K562 (cell line): ENCODE results near the gene ADGRF5. TPM values are rescaled to one million over a fixed set of nuclear protein-coding genes. Genes with fewer than 3 reads are reported as not detected.
A peak's percentile ranks its signal among the peaks of the same experiment; 100 is the strongest.

ENCODE experiments used
- ATAC-seq: fragments of 200-7000 bp; cut with Tn5 transposase; 3 replicates; pipeline ENCODE4 v1.9.1; 2020; ENCODE audit warnings: moderate library complexity
- Bru-seq: library from RNA; stranded (reverse); fragments of 400-500 nt; gene quantifications from one replicate; lab custom pipeline; 2021; lab: Mats Ljungman, UMichigan
- BruChase-seq, 2 experiments: library from RNA; stranded (reverse); fragments of 400-500 nt; gene quantifications; one replicate each; lab custom pipeline; 2021; lab: Mats Ljungman, UMichigan
- BruUV-seq: library from RNA; stranded (reverse); fragments of 400-500 nt; replicated peaks from 2 replicates; lab custom pipeline; 2021; lab: Mats Ljungman, UMichigan
- CTCF ChIA-PET: fragments of 300-600 bp; formaldehyde crosslinking; extraction: SDS; loops from one replicate; lab custom pipeline; 2021; ENCODE audit warnings: low intra/inter-chr PET ratio; lab: Yijun Ruan, JAX
- POLR2A ChIA-PET: fragments of 300-600, 350-650 bp; sonication (Branson Sonifier 250); formaldehyde crosslinking; extraction: SDS; loops from one replicate; lab custom pipeline; 2021; ENCODE audit warnings: antibody characterized with exemption, inconsistent platforms; lab: Yijun Ruan, JAX
- DNase-seq, 4 experiments: peaks; one replicate each; pipeline versions ENCODE4 v3.0.0 to v3.0.0-alpha.2; 2011 to 2018; ENCODE audit warnings: low spot score in 3 of 4, mixed read lengths in 3 of 4; ENCODE audit errors: extremely low read depth in 1 of 4
- FAIRE-seq: peaks from 2 replicates; lab custom pipeline; 2011; peaks lifted over from hg19 to GRCh38; lab: Jason Lieb, UNC
- H2AFZ ChIP-seq: 2 replicates; pipeline ENCODE4 v1.6.0; 2011; ENCODE audit warnings: low read depth, low read length, control low read depth, inconsistent platforms
- H3K27ac ChIP-seq: fragments of 200-600 bp; 3 replicates; pipeline ENCODE4 v1.8.0; 2011; ENCODE audit warnings: low read depth, mild to moderate bottlenecking, control low read depth, inconsistent platforms, low read length, moderate library complexity, mixed read lengths; ENCODE audit errors: extremely low read depth
- H3K27me3 ChIP-seq, 2 experiments: fragments of 300-600 bp in 1 of 2; 2 replicates in 1 of 2; 3 replicates in 1 of 2; pipeline versions ENCODE4 v1.6.0 to v1.8.0; 2011; ENCODE audit warnings: inconsistent platforms in 2 of 2, low read length in 2 of 2, mild to moderate bottlenecking in 1 of 2, mixed read lengths in 1 of 2, moderate library complexity in 1 of 2; ENCODE audit not compliant: control insufficient read depth in 2 of 2, insufficient read depth in 2 of 2
- H3K36me3 ChIP-seq: fragments of 300-600 bp; 3 replicates; pipeline ENCODE4 v1.8.0; 2011; ENCODE audit warnings: mild to moderate bottlenecking, low read length, inconsistent platforms; ENCODE audit not compliant: control insufficient read depth, insufficient read depth
- H3K4me1 ChIP-seq, 2 experiments: fragments of 200-600 bp in 1 of 2; replicated peaks in 1 of 2; 2 replicates in 1 of 2; 3 replicates in 1 of 2; pipeline versions ENCODE4 v1.5.1 to v1.8.0; 2011; ENCODE audit warnings: inconsistent platforms in 2 of 2, low read length in 2 of 2, mild to moderate bottlenecking in 1 of 2, mixed read lengths in 1 of 2, moderate library complexity in 1 of 2; ENCODE audit not compliant: control insufficient read depth in 2 of 2, insufficient read depth in 2 of 2
- H3K4me2 ChIP-seq: 2 replicates; pipeline ENCODE4 v1.6.1; 2011; ENCODE audit warnings: low read length, control low read depth, inconsistent platforms, mixed read lengths; ENCODE audit not compliant: insufficient read depth
- H3K4me3 ChIP-seq: fragments of 200-600 bp; sonication (generic), shearing (Covaris generic); 2 replicates; pipeline ENCODE4 v1.5.1; 2016; ENCODE audit warnings: control low read depth, inconsistent platforms
- H3K79me2 ChIP-seq: fragments of 200-600 bp; 3 replicates; pipeline ENCODE4 v1.8.0; 2011; ENCODE audit warnings: low read length, inconsistent platforms; ENCODE audit not compliant: control insufficient read depth, insufficient read depth
- H3K9ac ChIP-seq, 2 experiments: 2 replicates each; pipeline versions ENCODE4 v1.6.0 to v1.6.1; 2011; ENCODE audit warnings: low read depth in 2 of 2, low read length in 2 of 2, control low read depth in 1 of 2, inconsistent platforms in 1 of 2, mild to moderate bottlenecking in 1 of 2, mixed read lengths in 1 of 2; ENCODE audit not compliant: insufficient read depth in 1 of 2
- H3K9me1 ChIP-seq: one replicate; pipeline ENCODE4 v1.6.0; 2011; ENCODE audit warnings: inconsistent platforms, mild to moderate bottlenecking, low read length, moderate library complexity; ENCODE audit not compliant: control insufficient read depth, insufficient read depth
- H3K9me3 ChIP-seq: replicated peaks from 2 replicates; pipeline ENCODE4 v1.5.1; 2011; ENCODE audit warnings: low read depth, low read length, inconsistent platforms; ENCODE audit not compliant: control insufficient read depth, insufficient read depth
- H4K20me1 ChIP-seq: replicated peaks from 2 replicates; pipeline ENCODE4 v1.6.1; 2011; ENCODE audit warnings: low read length, inconsistent platforms, mixed read lengths; ENCODE audit not compliant: control insufficient read depth, insufficient read depth
- ZNF175 ChIP-seq: fragments of 200-800 bp; sonication (Bioruptor generic); IDR thresholded peaks from 2 replicates; pipeline ENCODE4 v1.6.1; 2016; ENCODE audit warnings: low read depth, mild to moderate bottlenecking, missing genetic modification characterization, missing compliant biosample characterization
- WGBS: fragments of 100-300 bp; shearing (Covaris generic); methylation state at CpG from one replicate; pipeline ENCODE4 v1.1.6; 2016; ENCODE audit warnings: low coverage, mixed read lengths; ENCODE audit not compliant: insufficient coverage; ENCODE audit errors: missing lambda C conversion rate; 5-methylcytosine and 5-hydroxymethylcytosine counted together
- in situ Hi-C: fragments of 300-500 bp; cut with MboI; formaldehyde crosslinking; loops from 4 replicates; pipeline ENCODE4 v1.15.0; 2018; ENCODE audit warnings: inconsistent platforms, mixed read lengths
- intact Hi-C: fragments of 100-400 bp; cut with micrococcal nuclease; formaldehyde crosslinking; loops from 2 replicates; pipeline ENCODE4 v1.14.2; 2022
- long read RNA-seq, 3 experiments: library from polyadenylated mRNA in 2 of 3; library from RNA in 1 of 3; unstranded in 2 of 3; stranded (forward) in 1 of 3; transcript quantifications; one replicate each; pipeline ENCODE4 v2.0.0, GENCODE V29; 2019 to 2022
- polyA minus RNA-seq, 3 experiments: library from RNA; depleted of rRNA, polyadenylated mRNA; stranded (reverse); fragments of >200 nt; gene quantifications; 2 replicates each; pipeline ENCODE4 v1.2.3, GENCODE V29; 2011
- polyA plus RNA-seq, 8 experiments: library from polyadenylated mRNA; depleted of rRNA in 4 of 8; stranded (reverse) in 5 of 8; unstranded in 3 of 8; fragments of >200 nt; fragmentation: Nextera tagmentation in 2 of 8; fragmentation: Illumina TruSeq in 1 of 8; extraction: Ambion mirVana in 2 of 8; extraction: Trizol in 1 of 8; gene quantifications; 2 replicates each; pipeline versions ENCODE4 v1.2.1 to v1.2.3, GENCODE V29; 2011 to 2014; ENCODE audit warnings: inconsistent platforms in 1 of 8, missing spikeins in 1 of 8
- total RNA-seq, 7 experiments: library from RNA; depleted of rRNA in 6 of 7; stranded (reverse); fragments of >200 nt in 6 of 7; fragmentation: Illumina TruSeq in 2 of 7; extraction: Trizol in 2 of 7; gene quantifications; 2 replicates each; pipeline versions ENCODE4 v1.2.1 to v1.2.3, GENCODE V29; 2011 to 2021; ENCODE audit warnings: low replicate concordance in 1 of 7
- TF ChIP-seq, protein P1 (sequence below), 2 experiments: fragments of 450-650 bp; IDR thresholded peaks; 2 replicates each; pipeline ENCODE4 v1.6.1; 2016

Gene ADGRF5, protein sequence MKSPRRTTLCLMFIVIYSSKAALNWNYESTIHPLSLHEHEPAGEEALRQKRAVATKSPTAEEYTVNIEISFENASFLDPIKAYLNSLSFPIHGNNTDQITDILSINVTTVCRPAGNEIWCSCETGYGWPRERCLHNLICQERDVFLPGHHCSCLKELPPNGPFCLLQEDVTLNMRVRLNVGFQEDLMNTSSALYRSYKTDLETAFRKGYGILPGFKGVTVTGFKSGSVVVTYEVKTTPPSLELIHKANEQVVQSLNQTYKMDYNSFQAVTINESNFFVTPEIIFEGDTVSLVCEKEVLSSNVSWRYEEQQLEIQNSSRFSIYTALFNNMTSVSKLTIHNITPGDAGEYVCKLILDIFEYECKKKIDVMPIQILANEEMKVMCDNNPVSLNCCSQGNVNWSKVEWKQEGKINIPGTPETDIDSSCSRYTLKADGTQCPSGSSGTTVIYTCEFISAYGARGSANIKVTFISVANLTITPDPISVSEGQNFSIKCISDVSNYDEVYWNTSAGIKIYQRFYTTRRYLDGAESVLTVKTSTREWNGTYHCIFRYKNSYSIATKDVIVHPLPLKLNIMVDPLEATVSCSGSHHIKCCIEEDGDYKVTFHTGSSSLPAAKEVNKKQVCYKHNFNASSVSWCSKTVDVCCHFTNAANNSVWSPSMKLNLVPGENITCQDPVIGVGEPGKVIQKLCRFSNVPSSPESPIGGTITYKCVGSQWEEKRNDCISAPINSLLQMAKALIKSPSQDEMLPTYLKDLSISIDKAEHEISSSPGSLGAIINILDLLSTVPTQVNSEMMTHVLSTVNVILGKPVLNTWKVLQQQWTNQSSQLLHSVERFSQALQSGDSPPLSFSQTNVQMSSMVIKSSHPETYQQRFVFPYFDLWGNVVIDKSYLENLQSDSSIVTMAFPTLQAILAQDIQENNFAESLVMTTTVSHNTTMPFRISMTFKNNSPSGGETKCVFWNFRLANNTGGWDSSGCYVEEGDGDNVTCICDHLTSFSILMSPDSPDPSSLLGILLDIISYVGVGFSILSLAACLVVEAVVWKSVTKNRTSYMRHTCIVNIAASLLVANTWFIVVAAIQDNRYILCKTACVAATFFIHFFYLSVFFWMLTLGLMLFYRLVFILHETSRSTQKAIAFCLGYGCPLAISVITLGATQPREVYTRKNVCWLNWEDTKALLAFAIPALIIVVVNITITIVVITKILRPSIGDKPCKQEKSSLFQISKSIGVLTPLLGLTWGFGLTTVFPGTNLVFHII (N-terminal part only)
- not detected in 2 replicates for total RNA-seq (2011; cell fraction: chromatin; rRNA removed; ENCODE audit: low replicate concordance)
- not detected in 2 replicates for total RNA-seq (2011; cell fraction: nucleolus; rRNA removed)
- total RNA-seq (2011; cell fraction: nucleoplasm; rRNA removed): not detected in 2 replicates
- total RNA-seq (2014; rRNA removed) (not detected in 2 replicates), total RNA-seq (2014; rRNA removed; fragmentation: Illumina TruSeq; extraction: Trizol) (not detected in 2 replicates), total RNA-seq (2015; rRNA removed; fragmentation: Illumina TruSeq; extraction: Trizol) (not detected in 2 replicates), total RNA-seq (2021) (0.07 and 0.22 TPM in 2 replicates), polyA plus RNA-seq (2011; rRNA removed) (not detected in 2 replicates), polyA plus RNA-seq (2014; fragmentation: Illumina TruSeq; extraction: Trizol) (not detected in 2 replicates), polyA plus RNA-seq (2014; fragmentation: Nextera tagmentation; extraction: Ambion mirVana) (not detected), polyA plus RNA-seq (2014; rRNA removed) (not detected in 2 replicates), polyA minus RNA-seq (2011; rRNA and poly(A)+ RNA removed) (not detected in 2 replicates), Bru-seq, nascent RNA (not detected), BruChase-seq, experiment 1, labeled RNA remaining after a 2-hour chase (percentile 1 among the genes with signal in this experiment), BruChase-seq, experiment 2, labeled RNA remaining after a 6-hour chase (not detected)
- polyA plus RNA-seq (2011; cell fraction: cytosol; rRNA removed): not detected in 2 replicates
- polyA plus RNA-seq (2011; cell fraction: nucleus; rRNA removed): not detected in 2 replicates
- not detected in 2 replicates for polyA plus RNA-seq (2012)
- not detected in 2 replicates for polyA minus RNA-seq (2011; cell fraction: cytosol; rRNA and poly(A)+ RNA removed)
- not detected in 2 replicates for polyA minus RNA-seq (2011; cell fraction: nucleus; rRNA and poly(A)+ RNA removed)
- long read RNA-seq, experiment 1: 0 reads
- long read RNA-seq, experiment 2: 0 reads
- long read RNA-seq, experiment 3: 0 reads

DNA sequence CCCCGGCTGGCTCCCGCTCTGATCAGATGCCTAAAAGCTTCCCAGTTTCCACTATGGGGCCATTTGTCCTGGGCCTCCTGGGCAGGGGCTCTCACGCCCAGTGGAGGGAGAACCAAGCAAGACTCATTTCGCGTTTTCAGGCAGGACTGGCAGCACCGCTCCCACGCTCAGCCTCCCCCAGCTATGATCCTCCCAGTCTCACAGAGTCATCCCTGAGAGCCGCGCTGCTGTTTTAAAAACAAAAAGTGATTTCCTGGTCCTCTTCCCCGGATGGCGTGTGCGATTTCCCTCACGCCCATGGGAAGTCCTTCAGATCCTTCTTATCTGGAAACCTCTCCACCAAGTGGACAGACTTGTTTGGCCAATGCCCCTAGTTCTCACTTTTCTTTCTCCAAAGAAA is at the start of gene ADGRF5:
Gene ADGRF5, minus strand, starts transcription at position 208 of the 400 bp plus-strand sequence. CDS start 15,176 bp downstream, outside the sequence.
- no peaks in the 10 kb centered on the region for H3K9me3 ChIP-seq
- H3K27ac ChIP-seq: no peak within 1 kb of the TSS
- CTCF ChIA-PET: no interaction called here
- no peaks in the 10 kb centered on the region for H3K79me2 ChIP-seq
- no TSS peak for BruUV-seq
- POLR2A ChIA-PET: no interaction called here
- FAIRE-seq (no peak), ATAC-seq (no peak), DNase-seq (no peak)
- under 1% methylated on average over 13 of the region's 13 CpGs for WGBS
- H3K4me3 ChIP-seq: no peak within 1 kb of the TSS
- in situ Hi-C loops (no loop called here), intact Hi-C loops (no loop called here)
- TF ChIP-seq, protein P1, sequence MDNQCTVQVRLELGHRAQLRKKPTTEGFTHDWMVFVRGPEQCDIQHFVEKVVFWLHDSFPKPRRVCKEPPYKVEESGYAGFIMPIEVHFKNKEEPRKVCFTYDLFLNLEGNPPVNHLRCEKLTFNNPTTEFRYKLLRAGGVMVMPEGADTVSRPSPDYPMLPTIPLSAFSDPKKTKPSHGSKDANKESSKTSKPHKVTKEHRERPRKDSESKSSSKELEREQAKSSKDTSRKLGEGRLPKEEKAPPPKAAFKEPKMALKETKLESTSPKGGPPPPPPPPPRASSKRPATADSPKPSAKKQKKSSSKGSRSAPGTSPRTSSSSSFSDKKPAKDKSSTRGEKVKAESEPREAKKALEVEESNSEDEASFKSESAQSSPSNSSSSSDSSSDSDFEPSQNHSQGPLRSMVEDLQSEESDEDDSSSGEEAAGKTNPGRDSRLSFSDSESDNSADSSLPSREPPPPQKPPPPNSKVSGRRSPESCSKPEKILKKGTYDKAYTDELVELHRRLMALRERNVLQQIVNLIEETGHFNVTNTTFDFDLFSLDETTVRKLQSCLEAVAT (IDR thresholded peaks at IDR 0.05): no peak
- TF ChIP-seq ZNF175: no peak
- peaks cover 9 to 10% of the 10 kb centered on the region in 2 experiments; a peak in 4 of 5 replicates for H3K27me3 ChIP-seq
- H2AFZ ChIP-seq: no peak within 1 kb of the TSS
- H3K36me3 ChIP-seq: no peaks in the 10 kb centered on the region
- H3K9me1 ChIP-seq: no peaks in the 10 kb centered on the region
- no peaks in the 10 kb centered on the region for H4K20me1 ChIP-seq
- H3K4me2 ChIP-seq: no peak within 1 kb of the TSS
- H3K4me1 ChIP-seq: no peaks in the 10 kb centered on the region
- no peak within 1 kb of the TSS for H3K9ac ChIP-seq
